Neuronal stem cell (in vitro differentiated cells): ENCODE measurements around the gene MUL1.
A peak's percentile ranks its signal among the peaks of the same experiment; 100 is the strongest.

Source experiments
- DNase-seq: peaks from one replicate; pipeline ENCODE4 v3.0.0-alpha.2; 2013; ENCODE audit warnings: low spot score
- H2AFZ ChIP-seq: one replicate; pipeline ENCODE4 v1.6.1; 2013; ENCODE audit warnings: mild to moderate bottlenecking, low read length, inconsistent platforms
- H2AK5ac ChIP-seq: 2 replicates; pipeline ENCODE4 v1.6.1; 2013; ENCODE audit warnings: low read depth, mild to moderate bottlenecking, inconsistent platforms, low read length, moderate library complexity, mixed read lengths
- H2BK120ac ChIP-seq: 2 replicates; pipeline ENCODE4 v1.6.1; 2013; ENCODE audit warnings: low read depth, mild to moderate bottlenecking, inconsistent platforms, low read length, moderate library complexity, mixed read lengths
- H2BK12ac ChIP-seq: one replicate; pipeline ENCODE4 v1.6.1; 2013; ENCODE audit warnings: low read length, inconsistent platforms
- H2BK15ac ChIP-seq: 2 replicates; pipeline ENCODE4 v1.6.1; 2013; ENCODE audit warnings: mild to moderate bottlenecking, low read length, inconsistent platforms, mixed read lengths
- H2BK5ac ChIP-seq: one replicate; pipeline ENCODE4 v1.6.1; 2013; ENCODE audit warnings: inconsistent platforms, mild to moderate bottlenecking, low read length, moderate library complexity
- H3K14ac ChIP-seq: one replicate; pipeline ENCODE4 v1.6.1; 2013; ENCODE audit warnings: low read length, inconsistent platforms
- H3K18ac ChIP-seq: 2 replicates; pipeline ENCODE4 v1.6.1; 2013; ENCODE audit warnings: low read length, inconsistent platforms
- H3K23ac ChIP-seq: 2 replicates; pipeline ENCODE4 v1.6.1; 2013; ENCODE audit warnings: low read depth, mild to moderate bottlenecking, mixed read lengths, low read length, inconsistent platforms; ENCODE audit not compliant: poor library complexity
- H3K27ac ChIP-seq: replicated peaks from 3 replicates; pipeline ENCODE4 v1.5.1; 2013; ENCODE audit warnings: low read length, inconsistent platforms
- H3K27me3 ChIP-seq, 3 experiments: 2 replicates each; pipeline ENCODE4 v1.6.1; 2013; ENCODE audit warnings: low read length in 3 of 3, mild to moderate bottlenecking in 2 of 3, inconsistent platforms in 1 of 3, low read depth in 1 of 3, mixed read lengths in 1 of 3, moderate library complexity in 1 of 3; ENCODE audit not compliant: control insufficient read depth in 3 of 3, insufficient read depth in 3 of 3
- H3K36me3 ChIP-seq, 2 donors: replicated peaks in 1 of 2; 2 replicates each; pipeline ENCODE4 v1.6.1; 2013; ENCODE audit warnings: low read length in 2 of 2; ENCODE audit not compliant: control insufficient read depth in 2 of 2, insufficient read depth in 2 of 2
- H3K4ac ChIP-seq: 2 replicates; pipeline ENCODE4 v1.6.1; 2013; ENCODE audit warnings: inconsistent platforms, mild to moderate bottlenecking, low read length, moderate library complexity
- H3K4me1 ChIP-seq, 2 donors: 1 replicate in 1 of 2; 2 replicates in 1 of 2; pipeline ENCODE4 v1.6.1; 2013; ENCODE audit warnings: low read length in 2 of 2, low read depth in 1 of 2; ENCODE audit not compliant: control insufficient read depth in 2 of 2, insufficient read depth in 1 of 2
- H3K4me2 ChIP-seq: one replicate; pipeline ENCODE4 v1.6.1; 2013; ENCODE audit warnings: mild to moderate bottlenecking, low read length, inconsistent platforms; ENCODE audit not compliant: insufficient read depth, poor library complexity, severe bottlenecking
- H3K4me3 ChIP-seq, 2 donors: 2 replicates each; pipeline ENCODE4 v1.5.1; 2013; ENCODE audit warnings: low read length in 2 of 2, mild to moderate bottlenecking in 2 of 2, inconsistent platforms in 1 of 2, moderate library complexity in 1 of 2
- H3K79me1 ChIP-seq: one replicate; pipeline ENCODE4 v1.6.1; 2013; ENCODE audit warnings: low read depth, mild to moderate bottlenecking, inconsistent platforms, low read length, moderate library complexity
- H3K9ac ChIP-seq: one replicate; pipeline ENCODE4 v1.6.1; 2013; ENCODE audit warnings: mild to moderate bottlenecking, low read depth, low read length, inconsistent platforms; ENCODE audit not compliant: poor library complexity
- H3K9me3 ChIP-seq, 2 donors: replicated peaks in 1 of 2; 2 replicates each; pipeline versions ENCODE3 to v1.6.1; 2013; ENCODE audit warnings: low read length in 2 of 2, mild to moderate bottlenecking in 2 of 2, inconsistent platforms in 1 of 2, low read depth in 1 of 2, mixed read lengths in 1 of 2, moderate library complexity in 1 of 2; ENCODE audit not compliant: control insufficient read depth in 2 of 2, insufficient read depth in 1 of 2
- H4K8ac ChIP-seq: one replicate; pipeline ENCODE4 v1.6.1; 2013; ENCODE audit warnings: low read depth, mild to moderate bottlenecking, inconsistent platforms, low read length, moderate library complexity
- H4K91ac ChIP-seq: one replicate; pipeline ENCODE4 v1.6.1; 2013; ENCODE audit warnings: low read length, low read depth, mild to moderate bottlenecking, inconsistent platforms; ENCODE audit not compliant: poor library complexity
- WGBS, 2 donors: extraction: QIAGEN DNeasy Blood & Tissue Kit; methylation state at CpG; one replicate each; pipeline ENCODE4 v1.1.7; 2013; ENCODE audit warnings: missing lambda C conversion rate in 2 of 2, mixed read lengths in 1 of 2; ENCODE audit not compliant: insufficient read length in 2 of 2, insufficient replicate concordance in 1 of 2; ENCODE audit errors: extremely low coverage in 2 of 2; 5-methylcytosine and 5-hydroxymethylcytosine counted together

Gene MUL1

DNA sequence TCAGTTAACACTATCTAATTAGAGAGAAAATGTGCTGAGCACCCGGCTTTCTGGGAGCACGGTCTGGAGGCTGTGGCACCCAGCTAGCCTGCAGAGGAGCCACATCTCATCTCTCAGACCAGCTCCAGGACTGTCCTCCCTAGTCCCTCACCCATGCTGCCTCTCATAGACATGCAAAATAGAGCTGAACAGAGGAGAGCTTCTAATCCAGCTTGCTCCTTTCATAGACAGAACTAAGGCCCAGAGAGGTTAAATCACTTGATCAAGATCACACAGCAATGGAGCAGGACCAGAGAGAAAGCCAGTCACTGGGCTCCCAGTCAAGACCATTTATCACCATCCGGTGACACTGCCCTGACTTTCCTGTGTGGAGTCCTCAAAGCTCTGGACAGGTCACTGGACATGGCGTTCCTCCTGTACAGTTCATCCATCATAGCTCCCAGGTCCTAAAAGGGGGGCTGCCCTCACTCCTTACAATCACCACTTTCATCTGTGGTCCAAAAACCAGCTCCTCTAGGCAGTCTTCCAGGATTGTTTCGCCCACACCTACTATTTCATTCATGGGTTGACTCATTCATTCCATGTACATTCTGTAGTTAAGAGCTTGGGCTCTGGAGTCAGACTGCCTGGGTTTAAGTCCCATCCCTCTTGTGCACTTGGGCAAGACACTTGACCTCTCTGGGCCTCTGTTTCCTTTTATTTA lies 13.2 kb downstream of the MUL1 start:
- Histone ChIP-seq H2BK15ac (no peak overlapping the region), H2AK5ac (no peak overlapping the region), H4K91ac (no peak overlapping the region), H2BK12ac (no peak overlapping the region), H3K9me3 (no peaks in the 10 kb centered on the region), H2BK5ac (no peak overlapping the region), H2BK120ac (no peak overlapping the region), H3K4ac (no peak overlapping the region), H4K8ac (no peak overlapping the region), H3K4me2 (no peak overlapping the region), H3K9ac (no peak overlapping the region), H3K23ac (no peak overlapping the region), H3K79me1 (no peaks in the 10 kb centered on the region), H3K27me3 (peaks cover 0 to 26% (median 0%) of the 10 kb centered on the region in 3 experiments), H3K4me3 (no peak overlapping the region), H3K4me1 (peaks cover 2 to 5% of the 10 kb centered on the region in 2 donors), H3K27ac (no peak overlapping the region), H3K14ac (no peak overlapping the region), H3K36me3 (peaks cover 9 to 15% of the 10 kb centered on the region in 2 donors), H2AFZ (peak overlapping the region; percentile 73), H3K18ac (no peak overlapping the region)
- no CpG with 5 or more reads among the region's 5 CpGs for WGBS, 2 donors
- no peak for DNase-seq

DNA sequence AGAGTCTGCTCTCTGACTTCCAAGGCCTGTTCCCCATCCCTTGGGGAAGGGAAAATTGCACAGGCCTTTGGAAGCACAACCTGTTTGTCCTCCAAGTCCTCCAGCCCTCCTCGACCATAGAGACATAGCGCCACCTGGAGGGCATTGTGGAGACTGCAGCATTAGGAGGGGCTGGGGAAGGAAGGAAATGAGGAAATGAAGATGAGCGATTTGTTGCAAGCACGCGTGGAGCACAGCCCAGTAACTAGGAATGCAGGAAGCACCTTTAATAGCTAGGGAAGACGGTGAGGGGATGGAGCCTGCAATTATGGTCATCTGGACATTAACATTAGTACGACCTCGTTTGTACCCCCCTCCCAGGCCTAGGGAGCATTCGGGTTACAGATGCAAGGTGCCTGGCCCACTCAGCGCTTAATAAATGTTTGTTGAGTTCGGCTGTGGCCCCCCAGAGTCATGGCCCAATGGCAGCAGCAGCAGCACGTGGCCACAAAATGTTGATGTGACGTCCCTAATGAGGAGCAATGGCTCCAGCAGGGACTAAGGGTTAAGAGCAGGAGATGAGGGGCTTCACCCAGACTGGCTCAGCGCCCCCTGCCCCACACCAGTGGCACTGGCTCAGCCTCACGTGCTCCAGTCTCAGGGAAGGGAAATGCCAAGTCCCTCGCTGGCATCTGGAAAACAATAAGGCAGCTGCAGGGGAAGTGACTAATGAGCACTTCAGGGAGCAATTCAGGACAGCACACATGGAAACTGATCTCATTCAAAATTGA lies 13.9 kb downstream of the MUL1 start:
- peaks cover 5 to 8% of the 10 kb centered on the region in 2 donors for H3K36me3 ChIP-seq
- peaks cover 0 to 33% (median 0%) of the 10 kb centered on the region in 3 experiments for H3K27me3 ChIP-seq
- H3K4me3 ChIP-seq = peak overlapping the region in 1 of 2 donors; percentile 3
- H2BK12ac ChIP-seq = no peak overlapping the region
- no CpG with 5 or more reads among the region's 16 CpGs for WGBS, 2 donors
- H3K4me2 ChIP-seq = no peak overlapping the region
- no peak overlapping the region for H3K23ac ChIP-seq
- no peak overlapping the region for H2BK120ac ChIP-seq
- no peak overlapping the region for H2BK5ac ChIP-seq
- H3K4me1 ChIP-seq = peaks cover 2 to 5% of the 10 kb centered on the region in 2 donors
- H3K9ac ChIP-seq = no peak overlapping the region
- H3K4ac ChIP-seq = no peak overlapping the region
- H3K18ac ChIP-seq = no peak overlapping the region
- H4K91ac ChIP-seq = no peak overlapping the region
- no peaks in the 10 kb centered on the region for H3K9me3 ChIP-seq
- H2AFZ ChIP-seq = peak overlapping the region; percentile 73
- no peak overlapping the region for H2AK5ac ChIP-seq
- H2BK15ac ChIP-seq = no peak overlapping the region
- H3K27ac ChIP-seq = no peak overlapping the region
- no peaks in the 10 kb centered on the region for H3K79me1 ChIP-seq
- no peak overlapping the region for H4K8ac ChIP-seq
- DNase-seq = peak; percentile 93
- no peak overlapping the region for H3K14ac ChIP-seq

DNA sequence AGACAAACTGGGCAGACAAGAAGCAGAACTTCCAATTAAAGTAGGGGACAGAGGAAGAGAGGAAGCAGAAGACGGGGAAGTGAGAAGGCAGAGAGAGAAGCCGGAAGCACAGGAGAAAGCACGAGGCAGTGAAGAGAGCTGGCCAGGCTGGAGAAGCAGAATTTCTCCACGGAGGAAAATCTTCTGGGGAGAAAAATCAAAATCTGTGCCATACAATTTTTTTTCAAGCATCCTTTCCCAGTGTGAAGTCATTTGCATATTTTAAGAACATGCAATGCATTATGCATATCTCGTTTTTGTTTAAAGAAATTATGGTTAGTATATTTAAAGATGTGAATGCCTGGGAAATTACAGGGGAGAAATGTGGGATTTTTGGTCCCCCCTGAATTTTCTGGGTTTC lies 14.6 kb downstream of the MUL1 start:
- H2AFZ ChIP-seq = no peak overlapping the region
- H2BK15ac ChIP-seq = no peak overlapping the region
- H4K91ac ChIP-seq = no peak overlapping the region
- peaks cover 0 to under 1% of the 10 kb centered on the region in 2 donors for H3K36me3 ChIP-seq
- peaks cover 2 to 5% of the 10 kb centered on the region in 2 donors for H3K4me1 ChIP-seq
- H2BK5ac ChIP-seq = no peak overlapping the region
- no peak overlapping the region for H2AK5ac ChIP-seq
- no peak overlapping the region for H3K4me2 ChIP-seq
- no peak overlapping the region for H3K18ac ChIP-seq
- no peaks in the 10 kb centered on the region for H3K79me1 ChIP-seq
- H3K27me3 ChIP-seq = peaks cover 0 to 40% (median 0%) of the 10 kb centered on the region in 3 experiments
- H3K23ac ChIP-seq = no peak overlapping the region
- H3K14ac ChIP-seq = no peak overlapping the region
- H3K27ac ChIP-seq = no peak overlapping the region
- H2BK120ac ChIP-seq = no peak overlapping the region
- no peak for DNase-seq
- H3K4ac ChIP-seq = no peak overlapping the region
- H4K8ac ChIP-seq = no peak overlapping the region
- no peaks in the 10 kb centered on the region for H3K9me3 ChIP-seq
- H3K9ac ChIP-seq = no peak overlapping the region
- no CpG with 5 or more reads among the region's 5 CpGs for WGBS, 2 donors
- no peak overlapping the region for H3K4me3 ChIP-seq
- H2BK12ac ChIP-seq = no peak overlapping the region

DNA sequence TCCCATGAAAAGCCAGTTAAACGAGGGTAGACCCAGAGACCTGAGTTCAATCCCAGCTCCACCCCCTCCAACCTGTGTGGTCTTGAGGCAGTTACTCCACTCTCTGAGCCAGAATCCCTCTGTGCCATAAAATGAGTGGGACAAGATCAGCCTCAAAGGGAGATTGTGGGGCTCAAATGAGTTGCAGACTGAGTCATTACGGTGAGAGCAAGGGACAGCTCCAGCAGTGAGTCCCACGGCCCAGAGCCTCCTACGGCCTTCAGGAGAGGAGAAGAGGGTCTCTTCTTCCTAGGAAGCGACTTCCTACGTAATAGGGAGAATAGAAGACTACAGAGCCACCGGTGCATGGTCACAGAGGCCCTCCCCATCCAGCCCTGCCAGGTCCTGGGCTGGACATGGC lies 15.2 kb downstream of the MUL1 start:
- Histone ChIP-seq H3K14ac (no peak overlapping the region), H3K79me1 (no peaks in the 10 kb centered on the region), H3K9me3 (no peaks in the 10 kb centered on the region), H2BK120ac (no peak overlapping the region), H2AFZ (no peak overlapping the region), H3K4me3 (no peak overlapping the region), H3K27ac (no peak overlapping the region), H2BK5ac (no peak overlapping the region), H3K4ac (no peak overlapping the region), H2BK12ac (peak overlapping the region; percentile 59), H2AK5ac (peak overlapping the region; percentile 16), H2BK15ac (no peak overlapping the region), H3K36me3 (no peaks in the 10 kb centered on the region), H4K91ac (no peak overlapping the region), H3K23ac (no peak overlapping the region), H3K18ac (no peak overlapping the region), H3K9ac (no peak overlapping the region), H3K4me2 (no peak overlapping the region), H3K27me3 (peaks cover 0 to 46% (median 0%) of the 10 kb centered on the region in 3 experiments), H4K8ac (no peak overlapping the region), H3K4me1 (peaks cover 2 to 5% of the 10 kb centered on the region in 2 donors)
- no CpG with 5 or more reads among the region's 7 CpGs for WGBS, 2 donors
- no peak for DNase-seq
